Coronary artery (tissue), 2 donors: ENCODE measurements around the gene IL17B.

Source experiments
- DNase-seq: peaks from one replicate; pipeline ENCODE4 v3.0.0-alpha.2; 2017; ENCODE audit warnings: low spot score
- H3K27ac ChIP-seq, 2 donors: fragments of 200-600 bp; sonication (generic); one replicate each; pipeline ENCODE4 v1.5.1; 2016 to 2019
- H3K4me3 ChIP-seq: fragments of 200-600 bp; sonication (generic); 2 replicates; pipeline ENCODE4 v1.5.1; 2016; ENCODE audit warnings: mild to moderate bottlenecking, moderate library complexity
- CTCF ChIP-seq: fragments of 200-600 bp; sonication (generic); IDR thresholded peaks from one replicate; pipeline ENCODE4 v1.5.1; 2019; ENCODE audit warnings: antibody characterized with exemption

IL17B gene

GRCh38 chr5:149419859-149420544, 40.9 kb upstream of the IL17B start:
- peak overlapping the region; percentile 94 to 95 for H3K27ac ChIP-seq
- H3K4me3 ChIP-seq, result peak overlapping the region; percentile 85
- TF ChIP-seq CTCF, result no peak
- peak; percentile 76 for DNase-seq

- H3K27ac ChIP-seq, result peak overlapping the region; percentile 94 to 95
- TF ChIP-seq CTCF, result no peak
- no peak for DNase-seq
- H3K4me3 ChIP-seq, result peak overlapping the region; percentile 85
Measured at GRCh38 chr5:149419532-149419858, 40.4 kb upstream of the IL17B start.

GRCh38 chr5:149418910-149419531, 39.9 kb upstream of the IL17B start:
- H3K27ac ChIP-seq, result peak overlapping the region; percentile 94 to 95
- no peak for DNase-seq
- H3K4me3 ChIP-seq, result peak overlapping the region; percentile 85
- no peak for TF ChIP-seq CTCF

- peak; percentile 69 for DNase-seq
- Histone ChIP-seq H3K27ac (peak overlapping the region; percentile 94 to 95), H3K4me3 (peak overlapping the region; percentile 85)
- TF ChIP-seq CTCF, result no peak
Measured at GRCh38 chr5:149417711-149418368, 38.7 kb upstream of the IL17B start.

- H3K27ac ChIP-seq, result peak overlapping the region; percentile 94 to 95
- peak overlapping the region; percentile 85 for H3K4me3 ChIP-seq
- no peak for TF ChIP-seq CTCF
- peak; percentile 73 for DNase-seq
Measured at GRCh38 chr5:149416987-149417710, 38.1 kb upstream of the IL17B start.

GRCh38 chr5:149415066-149415967, 36.2 kb upstream of the IL17B start:
- Histone ChIP-seq H3K4me3 (peak overlapping the region; percentile 85), H3K27ac (peak overlapping the region; percentile 94 to 95)
- peak; percentile 64 for DNase-seq
- no peak for TF ChIP-seq CTCF
